A549 (cell line): ENCODE measurements around the gene EPHB1. TPM values are rescaled to one million over a fixed set of nuclear protein-coding genes. Genes with fewer than 3 reads are reported as not detected.

Experiments
- ATAC-seq, 2 experiments: fragments of 200-7000 bp in 1 of 2; fragments of >200 bp in 1 of 2; cut with Nextera tagmentation in 1 of 2; cut with Tn5 transposase in 1 of 2; 3 replicates each; pipeline versions ENCODE4 v1.8.0 to v1.9.1; 2018 to 2020; ENCODE audit warnings: mild to moderate bottlenecking in 1 of 2, moderate library complexity in 1 of 2
- CTCF ChIA-PET: fragments of 300-600 bp; sonication (Branson Sonifier 250); formaldehyde crosslinking; extraction: SDS; loops from one replicate; lab custom pipeline; 2021; ENCODE audit warnings: antibody characterized with exemption, inconsistent platforms; lab: Yijun Ruan, JAX
- POLR2A ChIA-PET: fragments of 350-600 bp; formaldehyde crosslinking; extraction: SDS; loops from one replicate; lab custom pipeline; 2021; ENCODE audit warnings: antibody characterized with exemption, inconsistent platforms; lab: Yijun Ruan, JAX
- DNase-seq, 2 experiments: peaks; one replicate each; pipeline versions ENCODE4 v3.0.0 to v3.0.0-alpha.2; 2011 to 2016; ENCODE audit warnings: low read depth in 1 of 2, low spot score in 1 of 2
- FAIRE-seq: peaks from 2 replicates; lab custom pipeline; 2011; peaks lifted over from hg19 to GRCh38; lab: Jason Lieb, UNC
- H3K27ac ChIP-seq, 2 experiments: fragments of >200 bp; sonication (Bioruptor Twin); formaldehyde crosslinking; 3 replicates each; pipeline ENCODE4 v1.5.1; 2016 to 2017
- H3K4me1 ChIP-seq: fragments of >200 bp; sonication (Bioruptor Twin); formaldehyde crosslinking; 3 replicates; pipeline ENCODE4 v1.6.1; 2016
- H3K4me2 ChIP-seq: fragments of >200 bp; sonication (Bioruptor Twin); formaldehyde crosslinking; 3 replicates; pipeline ENCODE4 v1.6.1; 2016
- H3K4me3 ChIP-seq: fragments of >200 bp; sonication (Bioruptor Twin); formaldehyde crosslinking; 3 replicates; pipeline ENCODE4 v1.5.1; 2016
- H3K9me3 ChIP-seq: fragments of >200 bp; sonication (Bioruptor Twin); formaldehyde crosslinking; 3 replicates; pipeline ENCODE4 v1.6.1; 2016
- BCL3 ChIP-seq: fragments of >200 bp; sonication (Bioruptor Twin); formaldehyde crosslinking; IDR thresholded peaks from 3 replicates; pipeline ENCODE4 v1.6.1; 2016
- CEBPB ChIP-seq, 2 experiments: fragments of >200 bp in 1 of 2; sonication (Bioruptor Twin) in 1 of 2; formaldehyde crosslinking in 1 of 2; IDR thresholded peaks; 2 replicates each; pipeline ENCODE4 v1.6.1; 2012 to 2016
- EHMT2 ChIP-seq: fragments of 200-600 bp; sonication (generic); IDR thresholded peaks from 2 replicates; pipeline ENCODE4 v1.6.1; 2016; ENCODE audit warnings: antibody characterized with exemption, low read depth, mild to moderate bottlenecking, moderate library complexity
- ELK1 ChIP-seq: fragments of 150-350 bp; IDR thresholded peaks from 2 replicates; pipeline ENCODE4 v1.6.1; 2014; ENCODE audit warnings: low read depth, mild to moderate bottlenecking, low read length
- FOSB ChIP-seq: fragments of 250-450 bp; sonication (Bioruptor Pico); IDR thresholded peaks from 2 replicates; pipeline ENCODE4 v1.5.0; 2020; ENCODE audit warnings: mild to moderate bottlenecking, moderate library complexity
- HDAC2 ChIP-seq: fragments of 200-600 bp; sonication (generic); IDR thresholded peaks from 2 replicates; pipeline ENCODE4 v1.6.1; 2016
- HOXA7 ChIP-seq: fragments of 250-450 bp; sonication (Bioruptor Pico); IDR thresholded peaks from 2 replicates; pipeline ENCODE4 v1.5.0; 2020; ENCODE audit warnings: mild to moderate bottlenecking, moderate library complexity
- HOXB5 ChIP-seq: fragments of 250-450 bp; sonication (Bioruptor Pico); IDR thresholded peaks from 2 replicates; pipeline ENCODE4 v1.5.0; 2020; ENCODE audit warnings: mild to moderate bottlenecking, moderate library complexity
- MAZ ChIP-seq: fragments of 150-350 bp; IDR thresholded peaks from 2 replicates; pipeline ENCODE4 v1.6.1; 2014; ENCODE audit warnings: antibody characterized with exemption, low read depth, low read length, borderline replicate concordance
- MYC ChIP-seq: IDR thresholded peaks from 2 replicates; pipeline ENCODE4 v1.6.1; 2012; ENCODE audit warnings: mild to moderate bottlenecking, inconsistent platforms, low read length, improper control_type of control experiment, borderline replicate concordance
- NPAS2 ChIP-seq: fragments of 250-450 bp; sonication (Bioruptor Pico); IDR thresholded peaks from 2 replicates; pipeline ENCODE4 v1.8.0; 2022; ENCODE audit warnings: mild to moderate bottlenecking, moderate library complexity, borderline replicate concordance
- RAD21 ChIP-seq, 2 experiments: fragments of >200 bp in 1 of 2; sonication (Bioruptor Twin) in 1 of 2; formaldehyde crosslinking in 1 of 2; IDR thresholded peaks in 1 of 2; conservative IDR thresholded peaks in 1 of 2; 2 replicates in 1 of 2; 3 replicates in 1 of 2; pipeline ENCODE4 v1.6.1; 2012 to 2018; ENCODE audit warnings: inconsistent platforms in 1 of 2
- RARB ChIP-seq: fragments of 250-450 bp; sonication (Bioruptor Pico); IDR thresholded peaks from 2 replicates; pipeline ENCODE4 v1.8.0; 2021; ENCODE audit warnings: mild to moderate bottlenecking, moderate library complexity
- RCOR1 ChIP-seq: fragments of 150-350 bp; IDR thresholded peaks from 2 replicates; pipeline ENCODE4 v1.6.1; 2014; ENCODE audit warnings: antibody characterized with exemption, low read length, low read depth
- REST ChIP-seq: fragments of 200-600 bp; sonication (generic); IDR thresholded peaks from 2 replicates; pipeline ENCODE4 v1.6.1; 2016; ENCODE audit warnings: antibody characterized with exemption, mild to moderate bottlenecking, moderate library complexity
- RFX5 ChIP-seq: fragments of 450-650 bp; IDR thresholded peaks from 2 replicates; pipeline ENCODE4 v1.7.1; 2014; ENCODE audit warnings: antibody characterized with exemption, mild to moderate bottlenecking, moderate library complexity
- SREBF2 ChIP-seq: fragments of 450-650 bp; IDR thresholded peaks from 2 replicates; pipeline ENCODE4 v1.6.1; 2014; ENCODE audit warnings: mild to moderate bottlenecking, moderate library complexity
- ZC3H11A ChIP-seq: fragments of 450-650 bp; IDR thresholded peaks from 2 replicates; pipeline ENCODE4 v1.6.1; 2014; ENCODE audit warnings: antibody characterized with exemption, mild to moderate bottlenecking
- ZFP36 ChIP-seq: fragments of 450-650 bp; IDR thresholded peaks from 2 replicates; pipeline ENCODE4 v1.6.1; 2014; ENCODE audit warnings: borderline replicate concordance; ENCODE audit not compliant: partially characterized antibody
- ZSCAN20 ChIP-seq: fragments of 250-450 bp; sonication (Bioruptor Pico); IDR thresholded peaks from 2 replicates; pipeline ENCODE4 v1.8.0; 2022; ENCODE audit warnings: mild to moderate bottlenecking, moderate library complexity
- WGBS: methylation state at CpG from one replicate; pipeline ENCODE4 v1.1.6; 2017; ENCODE audit errors: missing lambda C conversion rate; 5-methylcytosine and 5-hydroxymethylcytosine counted together
- polyA plus RNA-seq, 4 experiments: library from polyadenylated mRNA; depleted of rRNA in 3 of 4; stranded (reverse); fragments of >200 nt; fragmentation: RNase III in 1 of 4; extraction: RNeasy Plus Mini Kit Qiagen cat#74134 plus additional on column Dnase treatment in 1 of 4; gene quantifications; 2 replicates in 3 of 4; 3 replicates in 1 of 4; pipeline ENCODE4 v1.2.3, GENCODE V29; 2011 to 2017

Gene EPHB1
- polyA plus RNA-seq, 2 of the 4 experiments (the other 2 are of a cell fraction), result 0.18 to 0.21 TPM

- Histone ChIP-seq H3K4me1 (no peaks in the 10 kb centered on the region), H3K27ac (no peak overlapping the region), H3K4me2 (no peak overlapping the region), H3K9me3 (no peaks in the 10 kb centered on the region), H3K4me3 (no peak overlapping the region)
- 50% methylated on average over 4 of the region's 4 CpGs for WGBS
- ATAC-seq (no peak), FAIRE-seq (no peak), DNase-seq (no peak)
- CTCF ChIA-PET, result no interaction called here
- POLR2A ChIA-PET, result no interaction called here
- no peak for TF ChIP-seq MYC
- TF ChIP-seq ELK1, result no peak
- no peak for TF ChIP-seq ZFP36
- no peak for TF ChIP-seq EHMT2
- TF ChIP-seq RAD21 (conservative IDR thresholded peaks at IDR 0.05 in 1 of 2, IDR thresholded peaks at IDR 0.05 in 1 of 2), result no peak
- TF ChIP-seq MAZ, result no peak
- TF ChIP-seq HDAC2, result no peak
- TF ChIP-seq CEBPB (IDR thresholded peaks at IDR 0.05), result no peak
- no peak for TF ChIP-seq ZSCAN20 (CRISPR knock-in tag)
- no peak for TF ChIP-seq RFX5
These were observed 138.9 kb downstream of the EPHB1 start for GRCh38 chr3:134933997-134934396.

- no peak for TF ChIP-seq MYC
- TF ChIP-seq FOSB (CRISPR knock-in tag), result no peak
- TF ChIP-seq HOXA7, result no peak
- ChIA-PET POLR2A (no interaction called here), CTCF (no interaction called here)
- Histone ChIP-seq H3K27ac (no peak overlapping the region), H3K4me1 (no peaks in the 10 kb centered on the region), H3K4me3 (no peak overlapping the region), H3K4me2 (no peak overlapping the region), H3K9me3 (no peaks in the 10 kb centered on the region)
- ATAC-seq (no peak), FAIRE-seq (no peak), DNase-seq (no peak)
- 11% methylated on average over 2 of the region's 2 CpGs for WGBS
These were observed 139.9 kb downstream of the EPHB1 start for GRCh38 chr3:134934933-134935332.

GRCh38 chr3:134937256-134938028 lies 142.4 kb downstream of the EPHB1 start:
- Histone ChIP-seq H3K4me2 (no peak overlapping the region), H3K4me1 (no peaks in the 10 kb centered on the region), H3K27ac (no peak overlapping the region), H3K4me3 (no peak overlapping the region), H3K9me3 (no peaks in the 10 kb centered on the region)
- DNase-seq (no peak), FAIRE-seq (no peak), ATAC-seq (no peak)
- WGBS, result 11% methylated on average over 7 of the region's 8 CpGs
- ChIA-PET CTCF (no interaction called here), POLR2A (no interaction called here)
- no peak for TF ChIP-seq ZC3H11A
- no peak for TF ChIP-seq SREBF2
- TF ChIP-seq RARB (CRISPR knock-in tag), result no peak
- no peak for TF ChIP-seq RCOR1
- TF ChIP-seq NPAS2 (CRISPR knock-in tag), result no peak
- TF ChIP-seq MYC, result no peak
- TF ChIP-seq BCL3, result no peak
- TF ChIP-seq HOXB5, result no peak
- TF ChIP-seq REST, result no peak
